Hematopoietic multipotent progenitor cell treated with erythropoietin and hydrocortisone succinate and interleukin-3 and kit ligand, for 17 days (in vitro differentiated cells): Measurements from ENCODE around the gene DNAJB6.

Experiments
- DNase-seq: peaks from one replicate; pipeline ENCODE4 v3.0.0-alpha.2; 2015; ENCODE audit warnings: low spot score

DNAJB6 gene

GRCh38 chr7:157466867-157467261, 130.1 kb downstream of the DNAJB6 start:
- DNase-seq = no peak
